Activated CD4-positive, alpha-beta T cell treated with anti-CD3 and anti-CD28 coated beads, Interleukin-2, Interleukin-6, amounts not matched to agents 100 ng/mL and 50 ng/mL, durations not matched to agents 16 hours and 8 hours (primary cell): Measurements from ENCODE around the gene HEMGN.
"Not testable (repeated sequence)": the region's sequence is repeated elsewhere in the genome, so short reads cannot be mapped to it uniquely, and the experiment has no call there.

Experiments
- DNase-seq: peaks from one replicate; pipeline ENCODE4 v3.0.0-alpha.2; 2020

Gene HEMGN

GRCh38 chr9:97964901-97965300 lies 26.9 kb upstream of the HEMGN start:
- no peak for DNase-seq

- DNase-seq = no peak
Observed at GRCh38 chr9:97963232-97963631, 25.3 kb upstream of the HEMGN start.

GRCh38 chr9:97962575-97962974 lies 24.6 kb upstream of the HEMGN start:
- no peak for DNase-seq

DNA sequence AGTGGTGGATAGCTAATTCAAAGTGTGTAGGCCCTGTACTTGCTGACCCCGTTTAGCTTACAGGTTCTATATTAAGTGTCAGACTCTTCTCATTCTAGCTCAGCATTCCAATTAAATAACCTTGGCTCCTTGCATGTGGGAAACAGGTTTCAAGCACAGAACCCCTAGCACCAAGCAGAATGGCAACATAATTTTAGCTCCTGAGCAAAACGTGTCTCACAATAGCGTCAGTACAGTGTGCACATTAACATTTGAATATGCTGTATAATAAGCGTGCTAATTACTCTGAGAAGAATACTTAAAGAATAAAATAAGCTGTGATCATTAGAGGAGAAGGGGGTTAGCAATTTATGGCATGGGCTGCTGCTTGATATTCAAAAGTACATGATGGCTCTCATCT lies 24.2 kb upstream of the HEMGN start:
- no peak for DNase-seq

- DNase-seq = no peak
Observed at GRCh38 chr9:97961361-97961760, 23.4 kb upstream of the HEMGN start.

GRCh38 chr9:97960678-97961328 lies 22.8 kb upstream of the HEMGN start:
- DNase-seq = not testable (repeated sequence)

GRCh38 chr9:97959585-97959984 lies 21.6 kb upstream of the HEMGN start:
- no peak for DNase-seq

- no peak for DNase-seq
Observed at GRCh38 chr9:97958812-97959511, 21.0 kb upstream of the HEMGN start.

- no peak for DNase-seq
Observed at GRCh38 chr9:97956331-97956730, 18.4 kb upstream of the HEMGN start.

DNA sequence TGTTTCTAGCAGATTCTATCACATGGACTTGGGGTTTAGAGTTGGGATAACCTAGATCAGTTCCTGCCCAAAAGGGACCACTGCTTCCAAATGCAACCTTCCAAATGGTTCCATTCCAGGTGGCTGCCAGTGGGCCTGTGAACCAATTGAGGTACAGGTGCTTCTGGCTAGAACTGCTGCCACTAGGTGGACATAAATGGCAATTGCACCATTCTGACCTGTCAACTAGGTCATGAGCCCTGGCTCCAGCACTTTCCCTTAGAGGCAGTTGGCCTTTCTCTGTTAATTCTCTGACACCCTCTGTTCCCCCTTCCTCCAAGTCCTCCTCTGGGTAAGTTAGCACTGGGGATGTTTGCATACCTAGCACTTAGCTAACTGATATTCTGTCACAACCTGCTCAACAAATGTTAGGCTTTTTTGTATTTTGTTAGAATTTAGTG lies 16.6 kb upstream of the HEMGN start:
- peak; percentile 68 for DNase-seq

GRCh38 chr9:97950873-97951272 lies 12.9 kb upstream of the HEMGN start:
- not testable (repeated sequence) for DNase-seq

DNA sequence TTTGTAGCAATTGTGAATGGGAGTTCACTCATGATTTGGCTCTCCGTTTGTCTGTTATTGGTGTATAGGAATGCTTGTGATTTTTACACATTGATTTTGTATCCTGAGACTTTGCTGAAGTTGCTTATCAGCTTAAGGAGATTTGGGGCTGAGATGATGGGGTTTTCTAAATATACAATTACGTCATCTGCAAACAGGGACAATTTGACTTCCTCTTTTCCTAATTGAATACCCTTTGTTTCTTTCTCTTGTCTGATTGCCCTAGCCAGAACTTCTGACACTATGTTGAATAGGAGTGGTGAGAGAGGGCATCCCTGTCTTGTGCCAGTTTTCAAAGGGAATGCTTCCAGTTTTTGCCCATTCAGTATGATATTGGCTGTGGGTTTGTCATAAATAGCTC lies 9.1 kb upstream of the HEMGN start:
- not testable (repeated sequence) for DNase-seq

- DNase-seq = not testable (repeated sequence)
Observed at GRCh38 chr9:97945470-97945869, 7.5 kb upstream of the HEMGN start.

GRCh38 chr9:97944612-97945011 lies 6.6 kb upstream of the HEMGN start:
- no peak for DNase-seq

GRCh38 chr9:97943308-97943855 lies 5.4 kb upstream of the HEMGN start:
- DNase-seq = no peak

GRCh38 chr9:97941323-97941722 lies 3.4 kb upstream of the HEMGN start:
- no peak for DNase-seq

DNA sequence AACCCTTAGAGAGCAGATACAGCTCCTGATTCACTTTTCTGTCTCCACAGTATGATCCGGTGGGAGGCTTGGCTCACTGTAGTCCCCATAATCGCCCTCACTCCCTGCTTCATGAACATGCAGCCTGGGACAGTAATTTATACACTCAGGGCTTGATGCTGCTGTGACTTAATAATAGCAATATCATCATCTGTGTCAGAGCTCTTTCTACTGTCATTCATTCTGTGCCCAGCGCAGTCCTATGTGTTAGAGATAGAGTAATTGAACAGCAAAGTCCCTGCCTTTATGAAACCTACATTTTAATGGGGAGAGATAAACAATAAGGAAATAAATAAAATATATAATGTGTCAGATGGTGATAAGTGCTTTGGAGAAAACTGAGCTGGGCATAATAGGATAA lies 2.8 kb upstream of the HEMGN start:
- DNase-seq = no peak

- DNase-seq = no peak
Observed at GRCh38 chr9:97940233-97940632, 2.3 kb upstream of the HEMGN start.

GRCh38 chr9:97936998-97937397 lies 974 bp downstream of the HEMGN start:
- no peak for DNase-seq

GRCh38 chr9:97935276-97935675 lies 2.7 kb downstream of the HEMGN start:
- no peak for DNase-seq

DNA sequence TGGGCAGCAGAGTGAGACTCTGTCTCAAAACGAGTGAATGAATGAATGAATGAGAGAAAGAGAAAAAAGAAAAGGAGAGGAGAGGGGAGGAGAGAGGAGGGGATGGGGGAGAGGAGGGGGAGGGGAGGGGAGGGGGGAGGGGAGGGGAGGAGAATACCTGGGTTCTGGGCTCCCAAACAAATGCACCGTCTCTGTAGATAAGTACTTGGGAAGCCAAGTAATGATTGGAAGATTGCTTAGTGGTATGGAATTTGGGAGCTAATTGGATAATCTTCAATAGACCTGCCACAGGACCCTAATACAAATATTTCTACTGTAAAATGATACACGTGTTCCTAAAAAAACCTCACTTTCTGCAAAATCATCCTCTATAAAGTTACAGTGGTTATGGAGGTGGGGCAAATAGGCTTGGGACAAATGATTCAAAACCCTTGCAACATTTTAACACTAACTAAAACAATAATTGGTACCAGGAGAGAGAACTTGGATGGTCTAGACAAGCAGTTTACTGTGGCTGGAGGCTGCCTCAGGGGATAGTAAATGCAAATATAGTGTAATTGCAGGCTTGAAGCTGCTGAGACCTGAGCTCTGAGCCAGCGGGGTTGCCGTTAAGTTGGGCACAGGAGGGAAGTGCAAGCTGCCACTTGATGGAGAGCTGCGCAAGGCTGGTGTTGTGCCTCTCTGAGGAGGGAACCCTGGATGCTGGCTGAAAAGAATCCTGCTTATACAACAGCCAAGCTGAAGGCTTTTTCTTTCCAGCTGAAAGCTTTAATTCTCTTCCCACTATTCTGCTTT lies 3.5 kb downstream of the HEMGN start:
- no peak for DNase-seq

DNA sequence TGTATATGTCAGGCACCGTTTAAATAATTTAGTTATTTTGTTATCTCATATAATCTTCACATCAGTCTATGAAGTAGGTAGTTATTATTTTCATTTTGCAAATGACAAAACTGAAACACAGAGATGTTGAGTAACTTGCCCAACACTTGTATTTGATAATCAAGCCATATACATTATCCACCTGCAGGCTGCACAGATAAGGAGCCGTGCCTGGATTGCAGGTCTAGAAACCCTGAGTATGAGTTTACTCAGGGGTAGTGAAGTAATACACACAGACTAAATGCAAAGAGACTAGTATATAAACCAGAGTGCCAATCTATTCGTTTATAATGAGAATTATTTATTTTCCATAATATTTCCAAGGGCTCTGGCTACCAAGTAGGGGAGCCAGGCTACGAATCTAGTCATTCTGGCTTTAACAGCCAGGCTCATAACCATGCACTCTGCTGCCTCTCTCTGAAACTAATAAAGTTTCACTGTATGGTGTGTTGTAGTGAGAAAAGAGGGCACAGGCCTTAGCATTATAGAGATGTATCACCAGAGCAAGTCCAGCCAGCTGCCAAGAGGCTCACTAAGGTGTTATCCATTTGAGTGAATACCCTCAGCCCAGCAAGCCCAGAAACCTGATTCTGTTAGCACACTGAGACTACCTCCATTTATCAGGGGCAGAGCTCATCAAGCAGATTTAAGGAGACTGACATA lies 4.5 kb downstream of the HEMGN start:
- DNase-seq = no peak

- no peak for DNase-seq
Observed at GRCh38 chr9:97930972-97931371, 7.0 kb downstream of the HEMGN start.
